Endothelial cell of umbilical vein (primary cell): Measurements from ENCODE around the gene METTL1. TPM values are rescaled to one million over a fixed set of nuclear protein-coding genes. Genes with fewer than 3 reads are reported as not detected.

Source experiments
- BruUV-seq: library from RNA; stranded (reverse); fragments of 400-500 nt; replicated peaks from 2 replicates; lab custom pipeline; 2021; lab: Mats Ljungman, UMichigan
- CTCF ChIA-PET: fragments of 300-600, 350-600 bp; sonication (Branson Sonifier 250); formaldehyde crosslinking; loops from one replicate; lab custom pipeline; 2021; ENCODE audit warnings: antibody characterized with exemption, inconsistent platforms; lab: Charles Lee
- POLR2A ChIA-PET: fragments of 300-600, 350-600 bp; sonication (Branson Sonifier 250); formaldehyde crosslinking; loops from one replicate; lab custom pipeline; 2021; ENCODE audit warnings: antibody characterized with exemption, inconsistent platforms; lab: Charles Lee
- DNase-seq: peaks from one replicate; pipeline ENCODE4 v3.0.0-alpha.2; 2011; ENCODE audit warnings: low read depth, low spot score
- FAIRE-seq: peaks from 2 replicates; lab custom pipeline; 2011; peaks lifted over from hg19 to GRCh38; lab: Jason Lieb, UNC
- H2AFZ ChIP-seq: 2 replicates; pipeline ENCODE4 v1.6.0; 2012; ENCODE audit warnings: low read depth, low read length, control low read depth, inconsistent platforms
- H3K27ac ChIP-seq: 2 replicates; pipeline ENCODE4 v1.5.1; 2011; ENCODE audit warnings: low read depth, mild to moderate bottlenecking, control low read depth, low read length, moderate library complexity; ENCODE audit not compliant: insufficient read depth
- H3K27me3 ChIP-seq, 2 experiments: 2 replicates each; pipeline versions ENCODE4 v1.6.0 to v1.6.1; 2011; ENCODE audit warnings: low read length in 2 of 2, mixed read lengths in 1 of 2; ENCODE audit not compliant: control insufficient read depth in 2 of 2, insufficient read depth in 2 of 2
- H3K36me3 ChIP-seq, 2 experiments: 2 replicates in 1 of 2; 3 replicates in 1 of 2; pipeline ENCODE4 v1.5.1; 2011; ENCODE audit warnings: low read length in 2 of 2, mild to moderate bottlenecking in 1 of 2, moderate library complexity in 1 of 2; ENCODE audit not compliant: control insufficient read depth in 2 of 2, insufficient read depth in 2 of 2; ENCODE audit errors: extremely low read depth in 1 of 2
- H3K4me1 ChIP-seq: 3 replicates; pipeline ENCODE4 v1.5.1; 2011; ENCODE audit warnings: mild to moderate bottlenecking, low read length; ENCODE audit not compliant: control insufficient read depth, insufficient read depth; ENCODE audit errors: extremely low read depth
- H3K4me2 ChIP-seq: 2 replicates; pipeline ENCODE4 v1.6.1; 2011; ENCODE audit warnings: low read length, control low read depth, mixed read lengths; ENCODE audit not compliant: insufficient read depth
- H3K4me3 ChIP-seq, 3 experiments: fragments of 200-600 bp in 1 of 3; sonication (generic), shearing (Covaris generic) in 1 of 3; replicated peaks in 1 of 3; 2 replicates each; pipeline ENCODE4 v1.5.1; 2011 to 2016; ENCODE audit warnings: control low read depth in 3 of 3, low read length in 3 of 3, mild to moderate bottlenecking in 2 of 3, inconsistent platforms in 1 of 3, low read depth in 1 of 3, moderate library complexity in 1 of 3; ENCODE audit not compliant: insufficient read depth in 1 of 3
- H3K79me2 ChIP-seq: 2 replicates; pipeline ENCODE4 v1.6.0; 2012; ENCODE audit warnings: low read length, inconsistent platforms; ENCODE audit not compliant: control insufficient read depth, insufficient read depth
- H3K9ac ChIP-seq: replicated peaks from 2 replicates; pipeline ENCODE3; 2011; ENCODE audit warnings: low read length, control low read depth; ENCODE audit not compliant: insufficient read depth; ENCODE audit errors: extremely low read depth
- H3K9me1 ChIP-seq: replicated peaks from 3 replicates; pipeline ENCODE4 v1.6.0; 2011; ENCODE audit warnings: mild to moderate bottlenecking, low read length; ENCODE audit not compliant: control insufficient read depth, insufficient read depth; ENCODE audit errors: extremely low read depth
- H3K9me3 ChIP-seq: replicated peaks from 2 replicates; pipeline ENCODE4 v1.5.1; 2012; ENCODE audit warnings: low read length, inconsistent platforms; ENCODE audit not compliant: control insufficient read depth, insufficient read depth
- H4K20me1 ChIP-seq: replicated peaks from 2 replicates; pipeline ENCODE3; 2011; ENCODE audit warnings: mild to moderate bottlenecking, low read length; ENCODE audit not compliant: control insufficient read depth, insufficient read depth; ENCODE audit errors: extremely low read depth
- CTCF ChIP-seq, 2 donors: IDR thresholded peaks; 1 replicate in 1 of 2; 2 replicates in 1 of 2; pipeline ENCODE4 v1.5.1; 2011; ENCODE audit warnings: low read length in 2 of 2, mild to moderate bottlenecking in 2 of 2, moderate library complexity in 2 of 2, control low read depth in 1 of 2, inconsistent platforms in 1 of 2, low read depth in 1 of 2; ENCODE audit not compliant: insufficient read depth in 1 of 2; ENCODE audit errors: extremely low read depth in 1 of 2
- GATA2 ChIP-seq: IDR thresholded peaks from 2 replicates; pipeline ENCODE4 v1.7.0; 2011; ENCODE audit warnings: low read depth, mild to moderate bottlenecking, moderate library complexity, mixed read lengths, low read length; ENCODE audit not compliant: insufficient read length, insufficient read depth
- dilution Hi-C: fragments of 300-500 bp; cut with MboI; formaldehyde crosslinking; loops from one replicate; pipeline ENCODE4 v1.15.0; 2019; ENCODE audit warnings: low sequenced_read_pairs; ENCODE audit not compliant: extremely low pct_ligation_motif_present
- intact Hi-C: fragments of 100-400 bp; cut with micrococcal nuclease; formaldehyde crosslinking; loops from one replicate; pipeline ENCODE4 v1.10.0; 2022
- polyA plus RNA-seq, 4 experiments: library from polyadenylated mRNA; depleted of rRNA in 3 of 4; stranded (reverse) in 3 of 4; unstranded in 1 of 4; fragments of >200 nt; gene quantifications; 2 replicates each; pipeline versions ENCODE4 v1.2.1 to v1.2.3, GENCODE V29; 2011 to 2012; ENCODE audit warnings: missing spikeins in 1 of 4
- total RNA-seq: library from RNA; stranded (reverse); gene quantifications from 2 replicates; pipeline ENCODE4 v1.2.3, GENCODE V29; 2021
- TF ChIP-seq, protein P1 (sequence below): IDR thresholded peaks from 2 replicates; pipeline ENCODE4 v1.6.1; 2011; ENCODE audit not compliant: insufficient read depth, insufficient read length

Gene METTL1
- total and polyA plus RNA-seq, 2 donors (not counting 3 experiments of a cell fraction or from before 2014, with no cell fraction given), result 23.6 to 24.3 TPM

DNA sequence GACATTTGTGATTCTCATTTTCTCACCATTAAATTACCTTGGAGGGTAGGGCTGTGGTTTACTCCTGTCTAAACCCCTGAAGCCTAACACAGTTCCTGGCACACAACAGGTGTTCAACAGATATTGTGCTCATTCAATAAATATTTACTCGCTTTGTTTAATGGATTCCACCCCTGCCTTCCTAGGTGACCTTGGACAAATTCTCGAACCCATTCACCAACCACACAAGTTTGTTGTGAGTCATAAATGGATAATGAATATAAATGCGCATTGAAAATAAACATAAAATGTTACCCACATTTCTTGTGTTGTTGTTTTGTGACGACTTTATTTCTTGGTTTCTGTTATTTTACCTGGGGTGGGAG, 10.3 kb upstream of the METTL1 start:
- CTCF ChIA-PET, result interaction anchor here (0.6 to 3.2 kb wide), 6 partner anchors 10 to 790 kb away, joined by 4 to 15 read pairs (median 12); partner anchors contain the start of genes EEF1AKMT3 and METTL1
- Histone ChIP-seq H3K27ac (no peak overlapping the region), H3K9ac (no peak overlapping the region), H3K4me3 (no peak overlapping the region), H3K4me2 (no peak overlapping the region), H3K27me3 (no peaks in the 10 kb centered on the region), H2AFZ (no peak overlapping the region), H3K9me1 (no peaks in the 10 kb centered on the region), H3K4me1 (peaks cover 7% of the 10 kb centered on the region), H3K36me3 (peaks cover 8 to 10% of the 10 kb centered on the region in 2 experiments), H3K9me3 (no peaks in the 10 kb centered on the region), H4K20me1 (no peaks in the 10 kb centered on the region), H3K79me2 (peaks cover 14% of the 10 kb centered on the region)
- dilution Hi-C loops, result no loop called here
- intact Hi-C loops, result loop anchor here (1.0 to 2.0 kb wide), 3 partner anchors 10 to 123 kb away; partner anchors contain the start of genes EEF1AKMT3 and METTL1
- DNase-seq (no peak), FAIRE-seq (no peak)
- TF ChIP-seq GATA2, result no peak
- TF ChIP-seq, protein P1, sequence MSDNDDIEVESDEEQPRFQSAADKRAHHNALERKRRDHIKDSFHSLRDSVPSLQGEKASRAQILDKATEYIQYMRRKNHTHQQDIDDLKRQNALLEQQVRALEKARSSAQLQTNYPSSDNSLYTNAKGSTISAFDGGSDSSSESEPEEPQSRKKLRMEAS, result no peak
- POLR2A ChIA-PET, result no interaction called here
- BruUV-seq, result no TSS peak

DNA sequence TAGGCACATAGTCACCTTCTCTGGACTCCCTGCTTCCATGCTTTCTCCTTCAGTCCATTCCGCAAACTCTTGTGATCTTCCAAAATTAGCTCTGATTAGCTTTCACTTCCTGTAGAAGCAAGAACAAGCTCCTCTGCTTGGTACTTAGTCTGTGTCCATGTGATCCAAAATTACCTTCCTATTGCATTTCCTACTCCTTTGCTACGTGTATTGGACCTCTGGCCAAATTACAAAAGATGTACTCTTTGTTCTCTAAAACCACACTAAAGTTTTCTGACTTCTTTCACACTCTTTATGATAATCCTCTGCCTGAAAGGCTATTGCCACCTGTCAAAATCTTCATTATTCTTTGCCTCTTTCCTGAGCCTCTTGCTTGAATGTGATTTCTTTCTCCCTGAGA, 9.9 kb upstream of the METTL1 start:
- Histone ChIP-seq H3K27ac (no peak overlapping the region), H3K4me1 (peaks cover 7% of the 10 kb centered on the region), H3K4me2 (no peak overlapping the region), H3K27me3 (no peaks in the 10 kb centered on the region), H3K36me3 (peaks cover 5 to 10% of the 10 kb centered on the region in 2 experiments), H3K4me3 (no peak overlapping the region), H3K9me1 (no peaks in the 10 kb centered on the region), H3K79me2 (peaks cover 14% of the 10 kb centered on the region), H3K9me3 (no peaks in the 10 kb centered on the region), H2AFZ (no peak overlapping the region), H4K20me1 (no peaks in the 10 kb centered on the region), H3K9ac (no peak overlapping the region)
- ChIA-PET CTCF (interaction anchor here (0.6 to 3.2 kb wide), 7 partner anchors 10 to 789 kb away, joined by 3 to 15 read pairs (median 8); partner anchors contain the start of genes EEF1AKMT3 and METTL1), POLR2A (no interaction called here)
- dilution Hi-C loops (no loop called here), intact Hi-C loops (loop anchor here (1.0 to 2.0 kb wide), 3 partner anchors 10 to 124 kb away; partner anchors contain the start of genes EEF1AKMT3 and METTL1)
- TF ChIP-seq CTCF (IDR thresholded peaks at IDR 0.05; ENCODE audit: extremely low read depth in 1 of 2, insufficient read depth in 1 of 2, low read depth in 1 of 2, low read length in 2 of 2) (no peak), GATA2 (no peak)
- BruUV-seq, result no TSS peak
- FAIRE-seq (no peak), DNase-seq (no peak)
